Measurements from ENCODE around the gene SPATS2L.

SPATS2L gene

GRCh38 chr2:200367155-200367554, 60.7 kb downstream of the SPATS2L start:
- Histone ChIP-seq H3K27me3 (ENCODE audit: control insufficient read depth, low read length) (no peaks in the 10 kb centered on the region; the same call in 1 of the 2 replicates), H3K4me1 (ENCODE audit: control insufficient read depth, low read length) (no peaks in the 10 kb centered on the region), H3K4me2 (ENCODE audit: low read length) (no peak overlapping the region), H3K36me3 (ENCODE audit: control insufficient read depth, low read length) (no peaks in the 10 kb centered on the region), H3F3A (ENCODE audit: control insufficient read depth, insufficient read depth) (no peaks in the 10 kb centered on the region), H3K79me2 (ENCODE audit: control insufficient read depth, low read length) (no peaks in the 10 kb centered on the region), H3K9me3 (ENCODE audit: control insufficient read depth, insufficient read depth, low read length) (no peaks in the 10 kb centered on the region), H4K20me1 (ENCODE audit: control insufficient read depth, insufficient read depth, low read depth, low read length) (no peaks in the 10 kb centered on the region), H3K4me3 (ENCODE audit: low read length) (no peak overlapping the region), H3K27ac (ENCODE audit: low read depth, low read length) (no peak overlapping the region), H3K9me2 (replicated peaks; ENCODE audit: control insufficient read depth, low read length) (no peaks in the 10 kb centered on the region)
- TF ChIP-seq EZH2phosphoT487 (IDR thresholded peaks at IDR 0.05; ENCODE audit: borderline replicate concordance, low read length): no peak
- no peak for TF ChIP-seq CTCF (IDR thresholded peaks at IDR 0.05; ENCODE audit: low read depth, low read length, poor library complexity, severe bottlenecking)

GRCh38 chr2:200369886-200370285, 63.4 kb downstream of the SPATS2L start:
- H3F3A ChIP-seq (ENCODE audit: control insufficient read depth, insufficient read depth): no peaks in the 10 kb centered on the region

GRCh38 chr2:200373231-200373630, 66.7 kb downstream of the SPATS2L start:
- no peaks in the 10 kb centered on the region for H3K79me2 ChIP-seq (ENCODE audit: control insufficient read depth, low read length)
- no peaks in the 10 kb centered on the region for H3K9me2 ChIP-seq (replicated peaks; ENCODE audit: control insufficient read depth, low read length)
- H3K4me1 ChIP-seq (ENCODE audit: control insufficient read depth, low read length): no peaks in the 10 kb centered on the region
- no peak for TF ChIP-seq EZH2phosphoT487 (IDR thresholded peaks at IDR 0.05; ENCODE audit: borderline replicate concordance, low read length)
- no peak for TF ChIP-seq CTCF (IDR thresholded peaks at IDR 0.05; ENCODE audit: low read depth, low read length, poor library complexity, severe bottlenecking)
- no peak overlapping the region for H3K4me2 ChIP-seq (ENCODE audit: low read length)
- H4K20me1 ChIP-seq (ENCODE audit: control insufficient read depth, insufficient read depth, low read depth, low read length): no peaks in the 10 kb centered on the region
- H3K36me3 ChIP-seq (ENCODE audit: control insufficient read depth, low read length): no peaks in the 10 kb centered on the region
- H3K27ac ChIP-seq (ENCODE audit: low read depth, low read length): no peak overlapping the region
- H3K4me3 ChIP-seq (ENCODE audit: low read length): no peak overlapping the region
- no peaks in the 10 kb centered on the region for H3F3A ChIP-seq (ENCODE audit: control insufficient read depth, insufficient read depth)
- peaks cover 13% of the 10 kb centered on the region for H3K27me3 ChIP-seq (ENCODE audit: control insufficient read depth, low read length)
- H3K9me3 ChIP-seq (ENCODE audit: control insufficient read depth, insufficient read depth, low read length): no peaks in the 10 kb centered on the region

More at GRCh38 chr2:200369886-200370285, 63.4 kb downstream of the SPATS2L start:
- Histone ChIP-seq H3K4me1 (ENCODE audit: control insufficient read depth, low read length) (no peaks in the 10 kb centered on the region), H3K79me2 (ENCODE audit: control insufficient read depth, low read length) (no peaks in the 10 kb centered on the region), H3K4me3 (ENCODE audit: low read length) (no peak overlapping the region), H3K27me3 (ENCODE audit: control insufficient read depth, low read length) (peaks cover 13% of the 10 kb centered on the region), H3K27ac (ENCODE audit: low read depth, low read length) (no peak overlapping the region), H3K4me2 (ENCODE audit: low read length) (no peak overlapping the region), H4K20me1 (ENCODE audit: control insufficient read depth, insufficient read depth, low read depth, low read length) (no peaks in the 10 kb centered on the region), H3K36me3 (ENCODE audit: control insufficient read depth, low read length) (no peaks in the 10 kb centered on the region), H3K9me3 (ENCODE audit: control insufficient read depth, insufficient read depth, low read length) (no peaks in the 10 kb centered on the region), H3K9me2 (replicated peaks; ENCODE audit: control insufficient read depth, low read length) (no peaks in the 10 kb centered on the region)
- TF ChIP-seq EZH2phosphoT487 (IDR thresholded peaks at IDR 0.05; ENCODE audit: borderline replicate concordance, low read length) (no peak), CTCF (IDR thresholded peaks at IDR 0.05; ENCODE audit: low read depth, low read length, poor library complexity, severe bottlenecking) (no peak)
